Large intestine (tissue), 12 donors: Measurements from ENCODE around the gene FLG. TPM values are rescaled to one million over a fixed set of nuclear protein-coding genes. Genes with fewer than 3 reads are reported as not detected.

ENCODE experiments used
- DNase-seq, 2 donors: peaks; one replicate each; pipeline versions ENCODE4 v3.0.0 to v3.0.0-alpha.2; 2013
- H3K27ac ChIP-seq: one replicate; pipeline ENCODE4 v1.5.1; 2013; ENCODE audit warnings: low read length
- H3K27me3 ChIP-seq: 2 replicates; pipeline ENCODE4 v1.6.1; 2013; ENCODE audit warnings: low read length; ENCODE audit not compliant: control insufficient read depth, insufficient read depth
- H3K36me3 ChIP-seq: 2 replicates; pipeline ENCODE4 v1.6.1; 2013; ENCODE audit warnings: low read length; ENCODE audit not compliant: control insufficient read depth, insufficient read depth
- H3K4me1 ChIP-seq: one replicate; pipeline ENCODE4 v1.6.1; 2013; ENCODE audit warnings: low read length; ENCODE audit not compliant: control insufficient read depth, insufficient read depth
- H3K4me3 ChIP-seq: one replicate; pipeline ENCODE4 v1.5.1; 2013; ENCODE audit warnings: low read length
- H3K9me3 ChIP-seq: one replicate; pipeline ENCODE4 v1.6.1; 2013; ENCODE audit warnings: mild to moderate bottlenecking, low read depth, low read length, moderate library complexity; ENCODE audit not compliant: control insufficient read depth
- WGBS: methylation state at CpG from one replicate; pipeline ENCODE4 v1.1.5; 2013; ENCODE audit warnings: low lambda C conversion rate; ENCODE audit not compliant: insufficient coverage; 5-methylcytosine and 5-hydroxymethylcytosine counted together
- long read RNA-seq, 11 donors: transcript quantifications; one replicate each; lab custom pipeline, GENCODE V29; 2026
- polyA plus RNA-seq: library from polyadenylated mRNA; unstranded; fragments of 120-200 nt; gene quantifications from one replicate; pipeline ENCODE4 v1.2.1, GENCODE V29; 2013

Gene FLG
- 0.73 TPM for polyA plus RNA-seq
- long read RNA-seq, donor 1: 0 reads
- long read RNA-seq, donor 2: 0 reads
- long read RNA-seq, donor 3: 0 reads
- long read RNA-seq, donor 4: 0 reads
- long read RNA-seq, donor 5: 0 reads
- long read RNA-seq, donor 6: 0 reads
- long read RNA-seq, donor 7: 0 reads
- long read RNA-seq, donor 8: 0 reads
- long read RNA-seq, donor 9: 0 reads
- long read RNA-seq, donor 10: 0 reads
- long read RNA-seq, donor 11: 0 reads

DNA sequence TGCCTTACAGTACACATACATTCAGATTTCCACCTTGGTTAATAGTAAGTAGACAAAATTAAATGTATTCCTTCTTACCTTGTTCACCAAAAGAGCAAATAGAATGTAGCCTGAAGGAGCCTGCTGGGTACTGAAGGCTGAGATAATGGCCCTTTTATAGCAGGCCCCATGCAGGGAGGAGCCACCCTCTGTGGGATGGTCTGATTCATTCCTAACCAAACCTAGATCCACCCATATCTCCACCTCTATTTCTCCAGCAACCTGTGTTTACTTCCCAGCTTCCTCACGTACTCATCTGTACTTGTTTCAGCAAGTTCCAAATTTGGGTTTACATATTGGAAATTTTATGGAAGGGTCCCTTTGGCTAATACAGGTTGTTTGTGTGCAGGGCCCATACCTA is at the start of gene FLG:
TSS of gene FLG (minus strand) at position 129 of the 400 bp plus-strand sequence. CDS start 9,783 bp downstream, outside the sequence.
- Histone ChIP-seq H3K27ac (no peak within 1 kb of the TSS), H3K27me3 (no peaks in the 10 kb centered on the region), H3K9me3 (no peaks in the 10 kb centered on the region), H3K36me3 (no peaks in the 10 kb centered on the region), H3K4me1 (no peaks in the 10 kb centered on the region), H3K4me3 (no peak within 1 kb of the TSS)
- no peak for DNase-seq
- 100% methylated on average over 1 of the region's 1 CpG for WGBS

DNA sequence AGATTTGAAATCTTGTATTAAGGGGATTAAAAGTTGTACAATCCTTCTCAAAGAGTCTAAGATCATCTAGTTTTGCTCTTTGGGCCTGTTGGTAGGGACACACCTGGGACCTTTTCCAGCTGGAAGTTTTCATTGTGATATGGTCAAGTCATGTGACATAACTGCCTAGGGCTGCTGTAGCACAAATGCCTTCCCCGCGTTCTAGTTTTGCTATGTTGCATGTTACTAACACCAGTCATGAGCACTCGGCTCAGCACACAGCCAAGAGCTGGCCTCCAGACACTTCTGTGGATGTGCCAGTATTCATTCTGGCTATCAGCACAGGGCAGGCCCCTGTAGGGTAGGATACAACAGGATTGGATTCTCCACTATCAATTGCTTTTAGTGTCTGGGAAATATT is 49.4 kb upstream of the FLG start:
- H3K4me1 ChIP-seq: no peaks in the 10 kb centered on the region
- no peaks in the 10 kb centered on the region for H3K9me3 ChIP-seq
- no peak overlapping the region for H3K4me3 ChIP-seq
- no peak for DNase-seq
- WGBS: no CpG with 5 or more reads among the region's 3 CpGs
- H3K36me3 ChIP-seq: no peaks in the 10 kb centered on the region
- H3K27ac ChIP-seq: no peak overlapping the region
- no peaks in the 10 kb centered on the region for H3K27me3 ChIP-seq

DNA sequence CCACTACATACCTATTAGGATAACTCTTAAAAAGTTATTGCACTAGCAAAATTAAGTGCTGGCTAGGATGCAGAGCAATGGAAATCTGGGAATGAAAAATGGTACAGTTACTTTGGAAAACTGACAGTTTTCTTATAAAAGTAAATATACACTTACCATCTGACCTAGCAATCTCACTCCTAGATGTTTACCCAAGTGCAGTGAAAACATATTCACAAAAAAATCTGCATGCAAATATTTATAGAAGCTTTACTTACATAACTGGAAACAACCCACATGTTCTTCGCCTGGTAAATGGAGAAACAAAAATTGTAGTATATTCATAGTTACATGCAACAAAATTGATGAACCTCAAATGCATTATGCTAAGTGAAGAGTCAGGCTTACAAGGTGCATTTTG is 47.6 kb upstream of the FLG start:
- H3K4me1 ChIP-seq: no peaks in the 10 kb centered on the region
- no peak overlapping the region for H3K4me3 ChIP-seq
- no peaks in the 10 kb centered on the region for H3K9me3 ChIP-seq
- no peak for DNase-seq
- H3K27me3 ChIP-seq: no peaks in the 10 kb centered on the region
- 100% methylated on average over 1 of the region's 1 CpG for WGBS
- no peak overlapping the region for H3K27ac ChIP-seq
- H3K36me3 ChIP-seq: no peaks in the 10 kb centered on the region

DNA sequence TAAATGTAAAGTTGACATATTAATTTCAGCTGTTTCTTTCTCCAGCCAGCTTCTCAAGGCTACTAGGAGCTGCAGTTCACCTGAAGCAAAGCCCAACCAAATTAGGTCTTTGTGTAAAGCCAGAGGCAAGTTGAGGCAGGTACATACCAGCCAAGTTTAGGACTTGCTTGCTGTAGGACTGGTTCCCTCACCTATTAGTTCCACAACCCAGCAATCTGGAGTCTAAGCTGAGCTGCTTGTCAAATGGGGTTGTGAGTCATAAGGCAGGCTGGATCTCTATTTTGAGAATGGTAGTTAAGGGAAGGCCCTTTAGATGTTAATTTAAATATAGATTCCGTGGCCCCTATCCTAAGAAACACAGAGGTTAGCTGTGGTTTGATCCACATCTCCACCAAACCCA is 42.4 kb upstream of the FLG start:
- Histone ChIP-seq H3K27me3 (no peaks in the 10 kb centered on the region), H3K9me3 (no peaks in the 10 kb centered on the region), H3K4me3 (no peak overlapping the region), H3K27ac (no peak overlapping the region), H3K36me3 (no peaks in the 10 kb centered on the region), H3K4me1 (no peaks in the 10 kb centered on the region)
- no peak for DNase-seq
- WGBS: no CpG with 5 or more reads among the region's 1 CpG

DNA sequence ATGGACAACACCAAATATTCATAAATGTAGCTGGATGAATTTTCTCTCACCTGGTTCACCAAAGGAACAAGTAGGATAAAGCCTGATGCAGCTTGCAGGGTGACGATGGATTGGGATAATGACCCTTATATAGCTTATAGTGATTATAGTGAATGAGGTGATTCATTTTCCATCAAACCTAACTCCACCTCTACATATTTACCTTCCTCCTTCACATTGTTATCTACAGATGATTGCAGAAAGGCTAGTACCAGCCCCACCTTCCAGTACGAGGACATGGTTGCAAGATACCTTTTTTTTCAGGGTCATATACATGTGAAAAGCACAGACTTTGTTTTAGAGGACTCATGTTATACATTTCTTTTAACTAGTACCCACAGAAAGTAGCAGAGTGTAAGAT is 34.9 kb upstream of the FLG start, which contains the start of gene FLG2:
TSS of gene FLG2 (minus strand) at position 101 of the 400 bp plus-strand sequence. CDS start 1,122 bp downstream, outside the sequence.
- Histone ChIP-seq H3K4me3 (no peak within 1 kb of the TSS), H3K27me3 (no peaks in the 10 kb centered on the region), H3K4me1 (no peaks in the 10 kb centered on the region), H3K36me3 (no peaks in the 10 kb centered on the region), H3K9me3 (no peaks in the 10 kb centered on the region), H3K27ac (no peak within 1 kb of the TSS)
- WGBS: no CpG with 5 or more reads among the region's 2 CpGs
- no peak for DNase-seq

DNA sequence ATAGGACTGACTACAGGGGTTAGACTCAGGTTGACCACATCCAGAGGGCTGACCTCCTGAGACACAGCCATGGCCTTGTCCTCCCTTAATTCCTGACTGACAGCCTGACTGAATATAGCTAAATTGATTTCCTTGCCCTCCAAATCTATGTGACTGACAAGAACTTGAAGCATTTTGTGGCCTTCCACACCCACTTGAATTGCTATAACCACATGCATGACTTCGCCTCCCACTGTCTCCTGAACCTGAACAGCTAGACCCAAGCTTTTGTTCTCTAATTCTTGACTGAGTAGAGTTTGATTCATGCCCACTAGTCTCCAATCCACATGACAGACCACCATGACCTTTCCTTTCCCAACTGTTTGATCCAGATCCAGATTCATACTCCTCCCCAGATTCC is 31.7 kb upstream of the FLG start:
- no peaks in the 10 kb centered on the region for H3K9me3 ChIP-seq
- no peaks in the 10 kb centered on the region for H3K36me3 ChIP-seq
- no peak overlapping the region for H3K4me3 ChIP-seq
- WGBS: no CpG with 5 or more reads among the region's 1 CpG
- H3K27ac ChIP-seq: no peak overlapping the region
- H3K27me3 ChIP-seq: no peaks in the 10 kb centered on the region
- no peak for DNase-seq
- H3K4me1 ChIP-seq: no peaks in the 10 kb centered on the region

DNA sequence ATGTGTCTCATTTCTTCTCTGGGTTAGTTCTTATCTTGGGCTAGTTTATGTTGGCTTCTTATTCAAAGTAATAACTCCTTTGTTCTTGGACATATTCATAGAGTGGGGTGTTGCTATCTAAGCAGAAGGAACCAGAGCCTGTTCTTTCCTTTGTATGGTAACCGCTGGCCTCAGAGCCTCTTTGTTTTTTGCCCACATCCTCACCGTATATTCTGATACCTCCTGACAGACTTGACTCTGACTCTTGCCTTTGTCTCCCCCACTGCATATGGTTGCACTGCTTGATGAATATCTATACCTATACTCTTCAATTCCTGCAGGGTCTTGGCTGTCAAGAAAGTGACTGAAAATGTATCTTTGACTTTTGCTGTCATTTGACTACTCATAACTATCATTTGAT is 24.6 kb upstream of the FLG start:
- Histone ChIP-seq H3K27me3 (no peaks in the 10 kb centered on the region), H3K36me3 (no peaks in the 10 kb centered on the region), H3K4me3 (no peak overlapping the region), H3K27ac (no peak overlapping the region), H3K9me3 (no peaks in the 10 kb centered on the region), H3K4me1 (no peaks in the 10 kb centered on the region)
- WGBS: 100% methylated on average over 1 of the region's 2 CpGs
- no peak for DNase-seq

DNA sequence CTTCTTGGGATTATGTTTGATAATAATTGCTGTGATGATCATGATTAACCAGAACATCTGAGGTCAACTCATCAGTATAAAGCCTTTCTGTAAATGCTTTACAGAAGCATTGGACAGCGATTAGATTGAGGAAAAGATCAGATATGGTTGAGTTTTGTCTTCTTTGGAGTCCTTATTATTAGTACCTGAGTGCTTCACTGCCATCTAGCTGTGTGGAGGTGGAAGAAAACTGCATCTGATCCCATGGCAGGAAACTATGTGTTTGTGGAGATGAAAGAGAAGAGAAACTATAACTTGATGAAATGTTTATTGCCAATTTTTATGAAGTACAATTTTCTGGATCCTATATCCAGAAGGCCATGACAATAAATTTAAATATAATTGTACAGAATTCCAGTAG is 23.4 kb upstream of the FLG start:
- Histone ChIP-seq H3K27me3 (no peaks in the 10 kb centered on the region), H3K36me3 (no peaks in the 10 kb centered on the region), H3K9me3 (no peaks in the 10 kb centered on the region), H3K27ac (no peak overlapping the region), H3K4me3 (no peak overlapping the region), H3K4me1 (no peaks in the 10 kb centered on the region)
- no CpG with 5 or more reads among the region's 1 CpG for WGBS
- no peak for DNase-seq

DNA sequence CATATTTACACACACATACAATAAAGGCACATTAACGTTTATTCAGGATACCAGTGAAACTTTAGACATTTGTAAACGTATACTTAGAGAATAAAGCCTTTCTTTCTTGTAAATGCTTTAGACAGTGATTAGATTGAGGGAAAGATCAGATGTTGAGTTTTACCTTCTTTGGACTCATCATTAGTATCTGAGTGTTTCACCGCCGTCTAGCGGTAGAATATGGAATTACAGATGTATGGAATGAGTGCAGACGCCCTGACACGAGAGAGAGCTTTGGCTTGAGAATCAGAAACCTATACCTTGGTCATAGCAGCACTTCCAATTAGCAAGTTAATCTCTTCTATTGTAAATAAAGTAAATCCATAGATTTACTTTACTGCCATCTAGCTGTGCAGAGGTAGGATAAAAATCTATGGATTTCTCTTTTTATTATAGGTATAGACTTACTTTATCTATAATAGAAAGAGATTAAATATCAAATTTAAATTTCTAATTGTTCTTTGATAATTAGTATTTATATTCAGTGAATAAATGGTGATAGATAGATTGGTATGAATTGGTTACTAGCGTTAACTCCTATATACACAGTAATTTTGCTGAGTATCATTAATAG is 22.2 kb upstream of the FLG start:
- WGBS: 67% methylated on average over 1 of the region's 8 CpGs
- no peaks in the 10 kb centered on the region for H3K36me3 ChIP-seq
- no peaks in the 10 kb centered on the region for H3K9me3 ChIP-seq
- DNase-seq: peak; percentile 24 to 27
- H3K4me3 ChIP-seq: no peak overlapping the region
- no peak overlapping the region for H3K27ac ChIP-seq
- no peaks in the 10 kb centered on the region for H3K4me1 ChIP-seq
- H3K27me3 ChIP-seq: no peaks in the 10 kb centered on the region

DNA sequence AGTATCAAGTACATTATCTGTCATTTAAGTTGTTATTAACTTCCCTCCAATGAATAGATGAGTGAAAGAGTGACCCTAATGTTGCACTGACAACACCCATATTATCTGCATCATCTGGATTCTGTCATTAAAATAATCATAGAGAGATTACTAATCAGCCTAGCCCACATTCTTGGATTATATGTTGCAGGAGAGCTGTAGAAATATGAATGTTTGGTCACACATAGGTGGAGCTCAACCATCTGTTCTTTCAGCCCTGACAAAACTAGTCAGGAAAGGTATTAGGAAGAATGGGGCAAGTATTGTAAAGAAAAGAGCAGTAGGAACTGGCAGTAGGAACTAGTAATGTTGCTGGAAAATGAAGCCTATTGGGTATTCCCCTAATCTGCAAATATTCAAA is 19.4 kb upstream of the FLG start:
- no peak overlapping the region for H3K4me3 ChIP-seq
- H3K36me3 ChIP-seq: no peaks in the 10 kb centered on the region
- no peak overlapping the region for H3K27ac ChIP-seq
- H3K4me1 ChIP-seq: no peaks in the 10 kb centered on the region
- H3K9me3 ChIP-seq: no peaks in the 10 kb centered on the region
- no peaks in the 10 kb centered on the region for H3K27me3 ChIP-seq
- DNase-seq: no peak

DNA sequence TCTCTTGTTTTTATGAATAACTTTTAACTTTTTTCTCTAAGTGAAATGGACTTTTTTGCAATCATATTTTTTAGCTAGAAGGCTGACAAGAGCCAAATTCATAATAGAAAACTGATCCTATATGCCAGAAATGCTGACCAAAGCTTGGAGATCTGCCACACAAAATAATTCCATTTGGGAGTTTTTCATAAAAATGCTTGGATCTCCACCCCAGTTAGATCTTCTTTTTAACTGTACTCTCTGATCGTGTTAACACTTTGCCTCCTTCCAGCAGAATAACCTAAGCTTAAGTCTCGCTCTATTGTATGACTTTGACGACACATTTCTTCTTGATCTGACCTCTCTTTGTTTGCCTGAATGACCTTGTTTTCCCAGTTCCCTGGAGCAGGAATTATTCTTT is 18.0 kb upstream of the FLG start:
- Histone ChIP-seq H3K27ac (no peak overlapping the region), H3K4me1 (no peaks in the 10 kb centered on the region), H3K36me3 (no peaks in the 10 kb centered on the region), H3K9me3 (no peaks in the 10 kb centered on the region), H3K4me3 (no peak overlapping the region), H3K27me3 (no peaks in the 10 kb centered on the region)
- WGBS: 79% methylated on average over 3 of the region's 3 CpGs
- DNase-seq: no peak
